Calu3 (cell line): Measurements from ENCODE around the gene EIF1. TPM values are rescaled to one million over a fixed set of nuclear protein-coding genes. Genes with fewer than 3 reads are reported as not detected.
"Not testable (repeated sequence)": the region's sequence is repeated elsewhere in the genome, so short reads cannot be mapped to it uniquely, and the experiment has no call there.

Source experiments
- Bru-seq: library from RNA; stranded (reverse); fragments of 400-500 nt; gene quantifications from one replicate; lab custom pipeline; 2021; lab: Mats Ljungman, UMichigan
- BruChase-seq, 2 experiments: library from RNA; stranded (reverse); fragments of 400-500 nt; gene quantifications; one replicate each; lab custom pipeline; 2021; lab: Mats Ljungman, UMichigan
- BruUV-seq: library from RNA; stranded (reverse); fragments of 400-500 nt; replicated peaks from 2 replicates; lab custom pipeline; 2021; lab: Mats Ljungman, UMichigan
- CTCF ChIA-PET: fragments of 300-600 bp; sonication (Branson Sonifier 250); formaldehyde crosslinking; loops from one replicate; lab custom pipeline; 2022; ENCODE audit warnings: antibody characterized with exemption; lab: Charles Lee
- DNase-seq: peaks from one replicate; pipeline ENCODE4 v3.0.0; 2022
- H3K27ac Mint-ChIP-seq: one replicate; pipeline ENCODE4 v1.8.0; 2022; ENCODE audit warnings: mixed read lengths; ENCODE audit not compliant: unreplicated experiment
- H3K27me3 Mint-ChIP-seq: one replicate; pipeline ENCODE4 v1.8.0; 2022; ENCODE audit warnings: mixed read lengths; ENCODE audit not compliant: unreplicated experiment
- H3K36me3 Mint-ChIP-seq: one replicate; pipeline ENCODE4 v1.8.0; 2022; ENCODE audit warnings: mild to moderate bottlenecking, moderate library complexity, mixed read lengths; ENCODE audit not compliant: insufficient read depth, unreplicated experiment
- H3K4me1 Mint-ChIP-seq: one replicate; pipeline ENCODE4 v1.8.0; 2022; ENCODE audit warnings: mild to moderate bottlenecking, low read depth, mixed read lengths; ENCODE audit not compliant: unreplicated experiment
- H3K4me3 Mint-ChIP-seq: one replicate; pipeline ENCODE4 v1.8.0; 2022; ENCODE audit warnings: mild to moderate bottlenecking, low read depth, moderate library complexity, mixed read lengths; ENCODE audit not compliant: unreplicated experiment
- H3K9me3 Mint-ChIP-seq: one replicate; pipeline ENCODE4 v1.8.0; 2022; ENCODE audit warnings: low read depth, mixed read lengths; ENCODE audit not compliant: unreplicated experiment
- intact Hi-C: fragments of 100-400 bp; cut with micrococcal nuclease; formaldehyde crosslinking; loops from one replicate; pipeline ENCODE4 v1.10.0; 2022; ENCODE audit not compliant: unreplicated experiment
- long read RNA-seq: library from polyadenylated mRNA; stranded (forward); transcript quantifications from one replicate; pipeline ENCODE4 v2.0.0, GENCODE V29; 2022
- total RNA-seq: library from RNA; stranded (reverse); gene quantifications from 2 replicates; pipeline ENCODE4 v1.2.3, GENCODE V29; 2022
- TF ChIP-seq, protein P1 (sequence below): fragments of 200-600 bp; IDR thresholded peaks from one replicate; pipeline ENCODE4 v1.8.0; 2022; ENCODE audit warnings: antibody characterized with exemption; ENCODE audit not compliant: unreplicated experiment

Gene EIF1
- total RNA-seq: 807 and 937 TPM in 2 replicates
- Bru-seq, nascent RNA: percentile 100 among the genes with signal in this experiment
- BruChase-seq, experiment 1, labeled RNA remaining after a 6-hour chase: percentile 100 among the genes with signal in this experiment
- percentile 100 among the genes with signal in this experiment for BruChase-seq, experiment 2, labeled RNA remaining after a 2-hour chase
- long read RNA-seq, transcript EIF1-203 (4 exons, 2,330 nt): major isoform, 813 of 922 reads
- long read RNA-seq, transcript EIF1-202 (2 exons, 2,170 nt): minor isoform, 23 of 922 reads
- long read RNA-seq, partial matches to known transcripts: 38 of 922 reads
- long read RNA-seq, other reads (novel, unspliced or antisense): 40 of 922 reads

DNA sequence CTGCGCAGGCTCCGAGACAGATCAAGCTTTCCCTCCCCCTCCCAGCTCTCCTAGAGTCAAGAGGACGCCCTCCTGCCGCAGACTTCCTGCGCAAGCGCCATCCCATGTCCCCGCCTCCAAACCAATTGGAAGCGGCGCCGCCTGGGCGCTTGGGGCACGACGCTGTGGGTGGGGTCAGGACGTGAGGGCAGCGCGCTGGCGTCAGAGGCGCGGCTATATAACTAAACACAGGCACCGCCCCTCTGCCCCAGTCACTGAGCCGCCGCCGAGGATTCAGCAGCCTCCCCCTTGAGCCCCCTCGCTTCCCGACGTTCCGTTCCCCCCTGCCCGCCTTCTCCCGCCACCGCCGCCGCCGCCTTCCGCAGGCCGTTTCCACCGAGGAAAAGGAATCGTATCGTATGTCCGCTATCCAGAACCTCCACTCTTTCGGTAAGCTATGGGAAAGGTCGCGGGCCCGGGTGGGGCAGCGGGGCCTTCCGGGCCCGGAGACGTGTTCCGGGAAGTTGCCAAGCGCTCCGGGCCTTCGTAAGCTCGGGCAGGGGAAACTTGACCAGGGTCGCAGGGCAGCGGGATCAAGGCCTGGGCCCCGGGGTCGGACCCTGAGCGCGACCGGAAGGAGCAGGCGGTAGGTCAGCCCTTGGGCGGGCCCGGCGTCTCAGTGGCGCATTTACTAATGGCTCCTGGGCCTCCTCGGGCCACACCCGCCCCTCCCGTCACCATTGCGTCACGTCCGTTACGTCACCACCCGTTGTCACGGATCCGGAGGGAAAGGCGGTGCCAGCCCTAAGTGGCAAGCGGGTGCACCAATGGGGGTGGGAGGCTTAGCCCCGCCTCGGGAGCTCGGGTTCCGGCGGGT is at the start of gene EIF1:
Gene EIF1, plus strand, starts transcription at position 245 of the 856 bp plus-strand sequence. Its CDS starts 154 bp downstream, at position 399.
- Mint-ChIP-seq H3K27ac (peak within 1 kb of the TSS; percentile 99), H3K9me3 (peaks cover 2% of the 10 kb centered on the region), H3K4me3 (peak within 1 kb of the TSS; percentile 86), H3K4me1 (peaks cover 36% of the 10 kb centered on the region), H3K27me3 (no peaks in the 10 kb centered on the region), H3K36me3 (peaks cover 63% of the 10 kb centered on the region)
- TF ChIP-seq, protein P1, sequence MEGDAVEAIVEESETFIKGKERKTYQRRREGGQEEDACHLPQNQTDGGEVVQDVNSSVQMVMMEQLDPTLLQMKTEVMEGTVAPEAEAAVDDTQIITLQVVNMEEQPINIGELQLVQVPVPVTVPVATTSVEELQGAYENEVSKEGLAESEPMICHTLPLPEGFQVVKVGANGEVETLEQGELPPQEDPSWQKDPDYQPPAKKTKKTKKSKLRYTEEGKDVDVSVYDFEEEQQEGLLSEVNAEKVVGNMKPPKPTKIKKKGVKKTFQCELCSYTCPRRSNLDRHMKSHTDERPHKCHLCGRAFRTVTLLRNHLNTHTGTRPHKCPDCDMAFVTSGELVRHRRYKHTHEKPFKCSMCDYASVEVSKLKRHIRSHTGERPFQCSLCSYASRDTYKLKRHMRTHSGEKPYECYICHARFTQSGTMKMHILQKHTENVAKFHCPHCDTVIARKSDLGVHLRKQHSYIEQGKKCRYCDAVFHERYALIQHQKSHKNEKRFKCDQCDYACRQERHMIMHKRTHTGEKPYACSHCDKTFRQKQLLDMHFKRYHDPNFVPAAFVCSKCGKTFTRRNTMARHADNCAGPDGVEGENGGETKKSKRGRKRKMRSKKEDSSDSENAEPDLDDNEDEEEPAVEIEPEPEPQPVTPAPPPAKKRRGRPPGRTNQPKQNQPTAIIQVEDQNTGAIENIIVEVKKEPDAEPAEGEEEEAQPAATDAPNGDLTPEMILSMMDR: no peak
- CTCF ChIA-PET: interaction anchor here (0.5 to 4.3 kb wide), 22 partner anchors 7 to 1073 kb away, joined by 3 to 139 read pairs (median 5); partner anchors contain the start of genes DNAJC7, JUP, KLHL11 and KRT16
- intact Hi-C loops: loop anchor here (1.0 kb wide), 1 partner anchor 10 kb away; no protein-coding TSS in a partner anchor
- BruUV-seq: no TSS peak
- DNase-seq: peak; percentile 100

DNA sequence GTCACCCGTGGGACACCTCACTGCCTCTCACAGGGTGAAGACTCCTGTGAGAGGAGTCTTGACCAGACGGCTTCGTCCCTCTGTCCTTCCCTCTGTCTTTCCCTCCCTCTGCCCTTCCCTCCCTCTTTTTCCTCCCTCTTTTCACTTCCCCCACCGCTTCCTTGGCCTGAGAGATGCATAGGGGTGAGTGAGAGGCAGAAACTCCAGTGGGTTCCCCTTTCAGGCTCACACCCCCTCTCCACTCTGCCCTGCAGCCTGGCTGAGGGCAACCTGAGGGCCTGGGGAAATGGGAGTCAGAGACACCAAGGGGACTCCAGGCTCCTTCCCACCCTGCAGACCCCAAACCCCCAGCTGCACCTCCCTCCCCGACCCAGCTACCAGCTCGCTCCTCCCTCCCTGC is 49.7 kb upstream of the EIF1 start:
- intact Hi-C loops: no loop called here
- no peaks in the 10 kb centered on the region for H3K36me3 Mint-ChIP-seq
- TF ChIP-seq, protein P1: no peak
- CTCF ChIA-PET: no interaction called here
- no peak for DNase-seq
- H3K9me3 Mint-ChIP-seq: no peaks in the 10 kb centered on the region
- no peaks in the 10 kb centered on the region for H3K27me3 Mint-ChIP-seq
- BruUV-seq: no TSS peak
- no peak overlapping the region for H3K4me3 Mint-ChIP-seq
- H3K4me1 Mint-ChIP-seq: no peaks in the 10 kb centered on the region
- H3K27ac Mint-ChIP-seq: no peak overlapping the region

DNA sequence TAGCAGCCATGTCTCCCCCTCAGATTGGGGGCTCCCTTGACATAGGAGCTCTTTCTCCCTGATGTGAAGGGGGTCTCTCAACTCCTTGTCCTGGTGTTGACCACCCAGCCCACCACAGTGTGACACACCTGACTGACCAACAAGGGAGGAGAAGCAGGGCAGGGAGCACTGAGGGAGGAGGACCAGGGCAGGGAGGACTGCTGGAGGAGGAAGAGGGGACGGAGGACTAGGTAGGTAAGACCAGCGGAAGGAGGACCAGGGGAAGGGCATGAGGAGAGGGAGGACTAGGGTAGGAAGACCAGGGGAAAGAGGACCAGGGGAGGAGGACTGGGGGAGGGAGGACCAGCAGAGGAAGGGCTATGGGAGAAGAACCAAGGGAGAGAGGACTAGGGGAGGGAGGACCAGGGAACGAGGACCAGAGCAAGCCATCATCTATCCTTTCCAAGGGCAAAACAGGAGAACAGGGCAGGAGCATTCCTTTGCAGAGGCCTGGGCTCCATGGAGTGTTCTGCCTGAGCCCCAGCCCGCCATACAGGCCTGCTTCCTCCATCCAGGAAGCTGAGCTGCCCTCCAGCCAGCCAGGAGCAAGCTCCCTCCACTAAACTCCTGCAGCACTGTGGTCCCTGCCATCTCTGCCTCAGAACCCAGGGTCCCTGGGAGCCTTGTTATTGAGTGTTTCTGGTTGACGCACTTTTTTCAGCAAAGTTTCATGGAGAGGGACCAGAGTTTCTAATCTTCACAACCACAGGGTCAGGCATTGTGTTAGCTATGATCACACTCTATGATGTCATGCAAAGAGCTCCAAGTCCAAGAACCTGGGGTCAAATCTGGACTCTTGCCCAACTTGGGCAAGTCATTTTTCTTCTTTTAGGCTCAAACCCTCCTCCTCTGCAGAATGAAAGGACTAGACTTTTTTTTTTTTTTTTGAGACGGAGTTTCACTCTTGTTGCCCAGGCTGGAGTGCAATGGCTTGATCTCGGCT is 48.9 kb upstream of the EIF1 start:
- no peaks in the 10 kb centered on the region for H3K4me1 Mint-ChIP-seq
- DNase-seq: no peak
- H3K9me3 Mint-ChIP-seq: no peaks in the 10 kb centered on the region
- CTCF ChIA-PET: interaction anchor here (0.7 to 2.3 kb wide), 5 partner anchors 12 to 91 kb away, joined by 3 to 6 read pairs (median 4); no protein-coding TSS in a partner anchor
- H3K4me3 Mint-ChIP-seq: no peak overlapping the region
- intact Hi-C loops: no loop called here
- no peak overlapping the region for H3K27ac Mint-ChIP-seq
- H3K27me3 Mint-ChIP-seq: no peaks in the 10 kb centered on the region
- no peaks in the 10 kb centered on the region for H3K36me3 Mint-ChIP-seq
- BruUV-seq: no TSS peak
- TF ChIP-seq, protein P1: no peak

DNA sequence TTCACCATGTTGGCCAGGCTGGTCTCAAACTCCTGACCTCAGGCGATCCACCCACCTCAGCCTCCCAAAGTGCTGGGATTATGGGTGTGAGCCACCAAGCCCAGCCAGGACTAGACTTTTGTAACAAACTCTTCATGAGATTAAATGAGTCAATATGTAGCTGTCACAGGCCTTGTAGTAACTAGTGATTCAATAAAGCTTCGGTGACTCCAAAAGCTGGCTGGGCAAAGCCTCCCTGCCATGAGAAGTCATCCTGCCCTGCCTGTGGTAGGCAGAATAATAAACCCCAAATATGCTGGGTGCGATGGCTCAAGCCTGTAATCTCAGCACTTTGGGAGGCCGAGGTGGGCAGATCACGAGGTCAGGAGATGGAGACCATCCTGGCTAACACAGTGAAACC is 48.1 kb upstream of the EIF1 start:
- H3K27ac Mint-ChIP-seq, H3K4me3 Mint-ChIP-seq, H3K9me3 Mint-ChIP-seq, intact Hi-C loops, H3K36me3 Mint-ChIP-seq, DNase-seq, BruUV-seq, H3K4me1 Mint-ChIP-seq, H3K27me3 Mint-ChIP-seq: not testable (repeated sequence)
- CTCF ChIA-PET: interaction anchor here (1.2 to 2.3 kb wide), 3 partner anchors 55 to 92 kb away, joined by 4 to 6 read pairs (median 4); no protein-coding TSS in a partner anchor
